Astrocyte (in vitro differentiated cells and primary cell): ENCODE data around the gene TOP1. TPM values are rescaled to one million over a fixed set of nuclear protein-coding genes. Genes with fewer than 3 reads are reported as not detected.

ENCODE experiments used
- DNase-seq: peaks from one replicate; pipeline ENCODE4 v3.0.0-alpha.2; 2010; ENCODE audit warnings: low read depth
- FAIRE-seq: peaks from 2 replicates; lab custom pipeline; 2011; peaks lifted over from hg19 to GRCh38; lab: Jason Lieb, UNC
- H2AFZ ChIP-seq: 2 replicates; pipeline ENCODE4 v1.6.0; 2012; ENCODE audit warnings: low read depth, low read length, inconsistent platforms
- H3K27ac ChIP-seq: 2 replicates; pipeline ENCODE4 v1.5.1; 2011; ENCODE audit warnings: low read depth, low read length, inconsistent platforms
- H3K27me3 ChIP-seq: 2 replicates; pipeline ENCODE4 v1.6.0; 2011; ENCODE audit warnings: low read length, inconsistent platforms; ENCODE audit not compliant: insufficient read depth
- H3K36me3 ChIP-seq: 2 replicates; pipeline ENCODE4 v1.5.1; 2011; ENCODE audit warnings: low read length, inconsistent platforms; ENCODE audit not compliant: insufficient read depth
- H3K4me1 ChIP-seq: 2 replicates; pipeline ENCODE4 v1.5.1; 2011; ENCODE audit warnings: low read length, inconsistent platforms; ENCODE audit not compliant: insufficient read depth
- H3K4me2 ChIP-seq: 2 replicates; pipeline ENCODE4 v1.6.0; 2012; ENCODE audit warnings: low read length, inconsistent platforms
- H3K4me3 ChIP-seq: 2 replicates; pipeline ENCODE4 v1.5.1; 2011; ENCODE audit warnings: low read depth, mild to moderate bottlenecking, low read length, inconsistent platforms; ENCODE audit not compliant: insufficient read depth
- H3K79me2 ChIP-seq: 2 replicates; pipeline ENCODE4 v1.6.0; 2012; ENCODE audit warnings: mild to moderate bottlenecking, low read length, inconsistent platforms; ENCODE audit not compliant: insufficient read depth
- H3K9ac ChIP-seq: 2 replicates; pipeline ENCODE4 v1.6.0; 2012; ENCODE audit warnings: mild to moderate bottlenecking, low read length, inconsistent platforms
- H3K9me3 ChIP-seq: 2 replicates; pipeline ENCODE4 v1.5.1; 2012; ENCODE audit warnings: low read depth, mild to moderate bottlenecking, low read length, inconsistent platforms; ENCODE audit not compliant: insufficient read depth
- H4K20me1 ChIP-seq: 2 replicates; pipeline ENCODE4 v1.6.0; 2012; ENCODE audit warnings: low read length, inconsistent platforms; ENCODE audit not compliant: insufficient read depth
- H3K27ac Mint-ChIP-seq: one replicate; pipeline ENCODE4 v1.8.0; 2021; ENCODE audit warnings: mild to moderate bottlenecking, mixed read lengths; ENCODE audit not compliant: unreplicated experiment
- H3K27me3 Mint-ChIP-seq: one replicate; pipeline ENCODE4 v1.8.0; 2021; ENCODE audit warnings: low read depth, mixed read lengths; ENCODE audit not compliant: unreplicated experiment
- H3K36me3 Mint-ChIP-seq: one replicate; pipeline ENCODE4 v1.8.0; 2021; ENCODE audit warnings: low read depth, mixed read lengths; ENCODE audit not compliant: unreplicated experiment
- H3K4me1 Mint-ChIP-seq: one replicate; pipeline ENCODE4 v1.8.0; 2021; ENCODE audit warnings: low read depth, mixed read lengths; ENCODE audit not compliant: unreplicated experiment
- H3K4me3 Mint-ChIP-seq: one replicate; pipeline ENCODE4 v1.8.0; 2021; ENCODE audit warnings: mild to moderate bottlenecking, moderate library complexity, mixed read lengths; ENCODE audit not compliant: unreplicated experiment
- H3K9me3 Mint-ChIP-seq: one replicate; pipeline ENCODE4 v1.8.0; 2021; ENCODE audit warnings: mild to moderate bottlenecking, mixed read lengths; ENCODE audit not compliant: unreplicated experiment
- CTCF ChIP-seq: IDR thresholded peaks from 2 replicates; pipeline ENCODE4 v1.5.1; 2011; ENCODE audit warnings: low read depth, mild to moderate bottlenecking, inconsistent platforms, low read length, moderate library complexity; ENCODE audit not compliant: insufficient read depth
- EZH2 ChIP-seq: IDR thresholded peaks from 2 replicates; pipeline ENCODE4 v1.6.1; 2012; ENCODE audit warnings: mild to moderate bottlenecking, low read length, inconsistent platforms; ENCODE audit not compliant: insufficient read depth
- total RNA-seq: library from RNA; stranded (reverse); gene quantifications from 2 replicates; pipeline ENCODE4 v1.2.1, GENCODE V29; 2021

Gene TOP1
- total RNA-seq, 1 donor from 2014 or later, result 63.5 TPM

- no peak overlapping the region for H3K4me3 Mint-ChIP-seq
- peaks cover 28% of the 10 kb centered on the region for H3K4me1 Mint-ChIP-seq
Measured at GRCh38 chr20:41079066-41079465, 50.4 kb downstream of the TOP1 start.

GRCh38 chr20:41080866-41081265 lies 52.2 kb downstream of the TOP1 start:
- FAIRE-seq (no peak), DNase-seq (peak; percentile 53)
- TF ChIP-seq CTCF (no peak), EZH2 (no peak)
- H3K4me3 Mint-ChIP-seq, result no peak overlapping the region
- Histone ChIP-seq H3K9ac (no peak overlapping the region), H3K36me3 (peaks cover 47% of the 10 kb centered on the region), H3K9me3 (no peaks in the 10 kb centered on the region), H3K79me2 (peaks cover 34% of the 10 kb centered on the region), H3K4me1 (peaks cover 5% of the 10 kb centered on the region), H4K20me1 (peaks cover 39% of the 10 kb centered on the region), H2AFZ (no peak overlapping the region), H3K4me2 (no peak overlapping the region), H3K4me3 (no peak overlapping the region), H3K27ac (no peak overlapping the region), H3K27me3 (no peaks in the 10 kb centered on the region)
- peaks cover 25% of the 10 kb centered on the region for H3K4me1 Mint-ChIP-seq
- H3K27ac Mint-ChIP-seq, result peak overlapping the region; percentile 28
- peaks cover 12% of the 10 kb centered on the region for H3K36me3 Mint-ChIP-seq
- no peaks in the 10 kb centered on the region for H3K9me3 Mint-ChIP-seq
- no peaks in the 10 kb centered on the region for H3K27me3 Mint-ChIP-seq

More at GRCh38 chr20:41079066-41079465, 50.4 kb downstream of the TOP1 start:
- Mint-ChIP-seq H3K27me3 (no peaks in the 10 kb centered on the region), H3K36me3 (peaks cover 9% of the 10 kb centered on the region), H3K9me3 (no peaks in the 10 kb centered on the region), H3K27ac (no peak overlapping the region)
- no peak overlapping the region for H3K27ac ChIP-seq
- peaks cover 9% of the 10 kb centered on the region for H3K4me1 ChIP-seq
- H4K20me1 ChIP-seq, result peaks cover 45% of the 10 kb centered on the region
- H3K9me3 ChIP-seq, result no peaks in the 10 kb centered on the region
- H3K4me3 ChIP-seq, result no peak overlapping the region
- H3K27me3 ChIP-seq, result no peaks in the 10 kb centered on the region
- H3K4me2 ChIP-seq, result no peak overlapping the region
- H3K36me3 ChIP-seq, result peaks cover 42% of the 10 kb centered on the region
- H2AFZ ChIP-seq, result no peak overlapping the region
- DNase-seq, result no peak
- TF ChIP-seq CTCF (no peak), EZH2 (no peak)
- H3K9ac ChIP-seq, result no peak overlapping the region
- no peak for FAIRE-seq
- peaks cover 50% of the 10 kb centered on the region for H3K79me2 ChIP-seq

- no peak overlapping the region for H3K4me3 Mint-ChIP-seq
- no peaks in the 10 kb centered on the region for H3K27me3 Mint-ChIP-seq
- DNase-seq (peak; percentile 51), FAIRE-seq (no peak)
- H3K36me3 Mint-ChIP-seq, result peaks cover 12% of the 10 kb centered on the region
- Histone ChIP-seq H3K9ac (no peak overlapping the region), H3K79me2 (peaks cover 30% of the 10 kb centered on the region), H3K4me2 (no peak overlapping the region), H3K9me3 (no peaks in the 10 kb centered on the region), H3K27me3 (no peaks in the 10 kb centered on the region), H3K27ac (no peak overlapping the region), H3K4me3 (no peak overlapping the region), H3K4me1 (peaks cover 5% of the 10 kb centered on the region), H4K20me1 (peaks cover 34% of the 10 kb centered on the region), H2AFZ (no peak overlapping the region), H3K36me3 (peaks cover 47% of the 10 kb centered on the region)
- no peaks in the 10 kb centered on the region for H3K9me3 Mint-ChIP-seq
- peak overlapping the region; percentile 28 for H3K27ac Mint-ChIP-seq
- H3K4me1 Mint-ChIP-seq, result peaks cover 21% of the 10 kb centered on the region
- TF ChIP-seq CTCF, result no peak
- no peak for TF ChIP-seq EZH2
Measured at GRCh38 chr20:41081276-41081814, 52.7 kb downstream of the TOP1 start.
